EL (cell line): ENCODE results near the gene SPATA6L.

Experiments used
- DNase-seq: peaks from one replicate; pipeline ENCODE4 v3.0.0-alpha.2; 2016

The SPATA6L gene

GRCh38 chr9:4666042-4666699, at the start of gene SPATA6L:
Gene SPATA6L (minus strand): TSS chr9:4666480. CDS start chr9:4666250, 230 bp downstream.
- DNase-seq, result peak; percentile 63

- no peak for DNase-seq
These were observed 48.2 kb upstream of the SPATA6L start for GRCh38 chr9:4714266-4715016.

- no peak for DNase-seq
These were observed 47.6 kb upstream of the SPATA6L start for GRCh38 chr9:4713849-4714248.

GRCh38 chr9:4709380-4709779, 43.1 kb upstream of the SPATA6L start:
- DNase-seq, result no peak

GRCh38 chr9:4706971-4707622, 40.8 kb upstream of the SPATA6L start:
- DNase-seq, result no peak

- no peak for DNase-seq
These were observed 39.7 kb upstream of the SPATA6L start for GRCh38 chr9:4706021-4706420.

GRCh38 chr9:4704129-4704528, 37.8 kb upstream of the SPATA6L start:
- DNase-seq, result no peak

GRCh38 chr9:4701526-4701925, 35.2 kb upstream of the SPATA6L start:
- DNase-seq, result no peak

GRCh38 chr9:4700932-4701331, 34.7 kb upstream of the SPATA6L start:
- no peak for DNase-seq

- DNase-seq, result no peak
These were observed 33.8 kb upstream of the SPATA6L start for GRCh38 chr9:4700091-4700490.

- peak; percentile 31 for DNase-seq
These were observed 25.5 kb upstream of the SPATA6L start for GRCh38 chr9:4691795-4692194.

GRCh38 chr9:4690144-4690543, 23.9 kb upstream of the SPATA6L start:
- DNase-seq, result no peak

GRCh38 chr9:4689687-4690104, 23.4 kb upstream of the SPATA6L start:
- DNase-seq, result no peak

- DNase-seq, result no peak
These were observed 22.7 kb upstream of the SPATA6L start for GRCh38 chr9:4689021-4689420.

GRCh38 chr9:4686584-4686983, 20.3 kb upstream of the SPATA6L start:
- no peak for DNase-seq

GRCh38 chr9:4686112-4686511, 19.8 kb upstream of the SPATA6L start:
- no peak for DNase-seq

- DNase-seq, result no peak
These were observed 18.5 kb upstream of the SPATA6L start for GRCh38 chr9:4684820-4685219.

- DNase-seq, result peak; percentile 43
These were observed 14.5 kb upstream of the SPATA6L start for GRCh38 chr9:4680750-4681149.

GRCh38 chr9:4680173-4680525, 13.9 kb upstream of the SPATA6L start:
- no peak for DNase-seq

GRCh38 chr9:4679268-4680172, 13.2 kb upstream of the SPATA6L start, which contains the start of gene CDC37L1:
Gene CDC37L1 (plus strand): TSS chr9:4679569. CDS start chr9:4679768, 199 bp downstream.
- peak; percentile 95 for DNase-seq

GRCh38 chr9:4678679-4679267, 12.5 kb upstream of the SPATA6L start:
- DNase-seq, result peak; percentile 41

- no peak for DNase-seq
These were observed 11.1 kb upstream of the SPATA6L start for GRCh38 chr9:4677392-4677791.
